Measurements from ENCODE around the gene DIPK1B. TPM values are rescaled to one million over a fixed set of nuclear protein-coding genes. Genes with fewer than 3 reads are reported as not detected.
A peak's percentile ranks its signal among the peaks of the same experiment; 100 is the strongest.
"Not testable (repeated sequence)": the region's sequence is repeated elsewhere in the genome, so short reads cannot be mapped to it uniquely, and the experiment has no call there.

Gene DIPK1B
- total RNA-seq, 1 donor from 2014 or later, result 11.6 TPM

DNA sequence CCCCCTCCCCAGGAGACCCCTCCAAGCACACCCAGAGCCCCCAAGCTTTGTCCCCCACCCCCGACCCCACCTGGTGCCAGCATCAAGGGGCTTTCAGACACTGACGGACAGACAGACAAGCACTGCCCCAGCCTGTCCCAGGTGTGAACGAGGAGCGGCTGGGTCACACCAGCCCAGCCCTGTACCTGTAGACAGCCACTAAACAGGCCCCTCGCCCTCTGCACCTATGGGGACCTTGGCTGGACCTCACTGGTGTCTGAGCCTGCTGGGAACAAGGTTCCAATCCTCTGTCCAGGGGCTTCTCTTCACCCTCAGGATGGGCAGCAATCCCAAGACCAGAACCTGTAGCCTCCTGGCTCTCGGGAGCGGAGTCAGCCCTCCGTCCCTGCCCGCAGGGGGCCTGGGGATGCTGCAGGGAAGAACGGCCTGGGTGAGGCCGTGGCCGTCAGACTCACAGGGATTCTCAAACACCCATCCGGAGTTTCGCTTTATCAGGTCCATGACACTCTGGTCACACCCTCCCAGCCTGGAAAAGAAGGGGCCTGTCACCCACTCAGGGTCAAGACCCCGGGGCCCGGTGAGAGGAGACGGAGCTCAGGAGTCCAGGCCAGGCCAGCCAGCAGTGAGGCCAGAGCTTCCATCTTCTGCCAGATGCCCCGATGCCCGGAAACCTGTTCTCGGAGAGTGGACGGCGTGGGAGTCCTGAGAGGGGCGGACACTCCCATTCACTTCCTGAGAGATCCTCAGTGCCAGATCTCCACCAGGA lies 33.2 kb downstream of the DIPK1B start:
- ATAC-seq (no peak), DNase-seq (ENCODE audit: low spot score) (no peak)
- intact Hi-C loops (cut with DNase I), result no loop called here

DNA sequence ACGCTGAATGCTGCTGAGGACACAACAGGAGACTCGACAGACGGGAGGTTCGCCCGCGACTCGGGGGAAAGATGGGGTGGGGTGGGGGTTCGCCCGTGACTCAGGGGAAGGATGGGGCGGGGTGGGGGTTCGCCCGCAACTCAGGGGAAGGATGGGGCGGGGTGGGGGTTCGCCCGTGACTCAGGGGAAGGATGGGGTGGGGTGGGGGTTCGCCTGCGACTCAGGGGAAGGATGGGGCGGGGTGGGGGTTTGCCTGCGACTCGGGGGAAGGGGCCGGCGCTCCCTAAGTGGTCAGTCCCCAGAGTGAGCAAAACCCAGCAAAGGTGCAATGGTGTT lies 33.8 kb downstream of the DIPK1B start:
- ATAC-seq (no peak), DNase-seq (ENCODE audit: low spot score) (no peak)
- intact Hi-C loops (cut with DNase I), result no loop called here

DNA sequence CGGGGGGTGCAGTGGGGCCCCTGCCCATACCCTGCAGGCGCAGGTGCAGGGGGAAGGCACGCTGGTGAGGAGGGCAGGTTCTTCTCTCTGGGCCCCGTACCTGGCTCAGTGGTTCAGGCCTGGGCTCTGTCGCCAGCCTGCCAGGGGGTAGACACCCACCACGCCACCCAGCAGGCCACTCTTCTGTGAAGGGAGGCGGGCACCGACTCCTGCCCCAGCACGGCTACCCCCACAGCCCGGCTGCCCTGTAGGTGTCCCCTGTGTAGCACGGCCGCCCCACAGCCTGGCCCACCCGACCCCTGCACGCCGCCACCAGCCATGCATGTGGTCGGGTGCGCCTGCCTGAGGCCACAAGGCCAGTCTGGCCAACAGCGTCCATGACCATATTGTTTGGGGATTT lies 34.2 kb downstream of the DIPK1B start:
- intact Hi-C loops (cut with DNase I), result no loop called here
- ATAC-seq (no peak), DNase-seq (ENCODE audit: low spot score) (no peak)

DNA sequence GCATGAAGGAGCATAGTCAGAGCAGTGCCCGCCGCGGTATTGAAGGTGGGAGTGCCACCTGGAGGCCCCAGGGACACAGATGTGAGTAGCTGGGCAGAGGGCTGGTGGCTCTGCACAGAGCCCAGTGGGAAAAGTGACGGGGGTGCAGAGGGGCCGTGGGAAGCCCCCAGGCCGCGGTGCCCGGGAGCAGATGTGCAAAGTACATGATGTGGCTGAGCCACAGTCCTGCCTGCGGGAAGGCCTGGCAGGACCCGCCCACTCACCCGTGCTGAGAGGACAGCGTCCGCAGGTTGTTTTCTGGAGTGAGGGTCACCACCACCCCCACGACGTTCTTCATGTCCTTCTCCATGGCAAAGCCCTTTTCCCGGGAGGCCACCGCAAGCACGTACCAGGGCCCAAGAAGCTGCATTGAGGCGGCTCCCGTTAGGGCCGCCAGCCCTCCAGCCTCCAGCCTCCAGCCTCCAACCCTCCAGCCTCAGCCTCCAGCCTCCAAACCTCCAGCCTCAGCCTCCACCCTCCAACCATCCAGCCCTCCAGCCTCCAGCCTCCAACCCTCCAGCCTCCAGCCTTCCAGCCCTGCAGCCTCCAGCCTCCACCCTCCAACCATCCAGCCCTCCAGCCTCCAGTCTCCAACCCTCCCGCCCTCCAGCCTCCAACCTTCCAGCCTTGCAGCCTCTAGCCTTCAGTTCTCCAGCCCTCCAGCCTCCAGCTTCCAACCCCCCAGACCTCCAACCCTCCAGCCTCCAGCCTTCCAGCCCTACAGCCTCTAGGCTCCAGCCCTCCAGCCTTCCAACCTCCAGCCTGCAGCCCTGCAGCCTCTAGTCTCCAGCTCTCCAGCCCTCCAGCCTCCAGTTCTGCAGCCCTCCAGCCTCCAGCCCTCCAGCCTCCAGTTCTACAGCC lies 35.0 kb downstream of the DIPK1B start:
- intact Hi-C loops (cut with DNase I), result no loop called here
- ATAC-seq, result no peak
- DNase-seq (ENCODE audit: low spot score), result no peak

DNA sequence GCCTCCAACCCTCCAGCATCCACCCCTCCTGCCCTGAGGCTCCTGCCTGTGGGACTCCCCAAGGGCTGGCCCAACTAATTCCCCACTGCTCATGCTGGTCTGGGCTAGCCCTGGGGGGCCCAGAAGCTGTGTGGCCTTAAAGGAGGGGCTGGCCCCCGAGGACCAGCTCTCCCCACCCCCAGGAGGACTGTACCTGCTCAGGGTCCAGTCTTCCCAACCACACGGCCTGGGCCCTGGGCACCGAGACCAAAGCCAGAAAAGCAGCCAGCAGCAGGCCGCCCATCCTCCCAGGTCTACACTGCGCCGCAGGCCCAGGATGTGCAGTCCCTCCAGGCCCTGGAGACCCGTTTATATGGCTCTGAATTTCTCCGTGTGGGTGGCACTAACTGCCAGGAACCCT lies 35.8 kb downstream of the DIPK1B start, which contains the start of gene LCN6:
TSS of gene LCN6 (minus strand) at position 325 of the 400 bp plus-strand sequence. CDS start at position 283, 42 bp downstream.
- ATAC-seq, result peak; percentile 16
- no peak for DNase-seq (ENCODE audit: low spot score)
- intact Hi-C loops (cut with DNase I), result no loop called here

DNA sequence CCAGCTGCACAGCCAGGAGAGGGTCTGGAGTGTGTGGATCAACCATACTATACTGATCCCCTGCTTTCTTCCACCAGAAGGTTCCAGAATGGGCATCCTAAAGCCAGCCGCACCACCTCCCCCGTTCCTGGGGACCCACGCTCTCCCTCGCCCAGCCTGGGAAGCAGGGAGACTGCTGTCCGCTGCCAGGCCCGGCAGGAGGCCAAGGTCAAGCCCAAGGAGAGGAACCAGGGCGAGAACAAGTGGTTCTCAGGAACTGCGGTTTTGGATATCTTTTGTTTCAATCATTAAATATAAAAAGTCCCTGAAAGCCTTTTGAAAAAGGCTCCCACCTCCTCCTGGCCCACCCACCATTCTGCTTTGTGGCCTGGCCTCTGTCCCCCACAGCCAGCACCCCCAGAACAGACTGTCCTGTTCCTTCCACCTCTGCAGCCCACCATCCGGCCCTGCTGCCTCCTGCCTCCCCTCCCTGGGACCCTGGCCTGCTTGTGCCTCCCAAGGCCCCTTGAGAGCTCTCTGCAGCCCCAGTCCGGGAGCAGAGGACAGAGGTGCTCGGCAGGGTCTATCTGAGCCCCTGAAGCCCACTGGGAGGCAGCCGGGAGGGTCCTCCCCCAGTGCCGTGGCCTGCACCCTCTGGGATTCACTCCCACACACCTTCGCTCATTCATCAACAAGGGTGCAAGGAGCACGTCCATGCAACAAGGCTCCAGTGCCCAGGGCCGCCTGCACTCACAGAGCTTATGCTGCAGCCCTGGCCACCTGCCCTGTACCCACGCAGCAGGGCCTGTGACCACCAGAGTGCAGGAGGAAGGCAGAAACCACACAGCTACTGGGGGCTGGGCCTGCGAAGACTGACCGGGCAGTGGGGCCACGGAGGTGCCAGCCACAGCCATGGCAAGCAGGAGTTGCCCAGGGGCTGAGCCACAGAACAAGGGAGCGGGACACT lies 36.6 kb downstream of the DIPK1B start:
- intact Hi-C loops (cut with DNase I), result no loop called here
- ATAC-seq (peak; percentile 44), DNase-seq (ENCODE audit: low spot score) (no peak)

DNA sequence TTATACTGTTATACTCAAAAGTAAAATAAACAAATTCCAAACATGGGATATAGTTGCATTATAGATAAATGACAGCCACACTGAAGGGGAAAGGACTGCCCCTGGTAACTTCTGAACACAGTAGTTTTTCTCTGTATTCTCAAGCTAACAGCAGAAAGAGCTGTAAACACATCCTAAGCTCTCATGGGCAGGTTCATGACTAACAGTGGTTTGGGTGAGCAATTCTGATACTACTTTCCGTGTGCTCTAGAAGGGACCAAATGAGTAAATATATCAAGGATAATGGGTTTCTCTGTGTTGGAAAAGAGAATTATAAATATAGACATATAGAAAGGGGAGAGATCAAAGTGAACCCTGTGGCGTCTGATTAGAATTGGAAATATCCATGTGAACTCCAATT lies 38.2 kb downstream of the DIPK1B start:
- ATAC-seq, result no peak
- intact Hi-C loops (cut with DNase I), result no loop called here
- no peak for DNase-seq (ENCODE audit: low spot score)

DNA sequence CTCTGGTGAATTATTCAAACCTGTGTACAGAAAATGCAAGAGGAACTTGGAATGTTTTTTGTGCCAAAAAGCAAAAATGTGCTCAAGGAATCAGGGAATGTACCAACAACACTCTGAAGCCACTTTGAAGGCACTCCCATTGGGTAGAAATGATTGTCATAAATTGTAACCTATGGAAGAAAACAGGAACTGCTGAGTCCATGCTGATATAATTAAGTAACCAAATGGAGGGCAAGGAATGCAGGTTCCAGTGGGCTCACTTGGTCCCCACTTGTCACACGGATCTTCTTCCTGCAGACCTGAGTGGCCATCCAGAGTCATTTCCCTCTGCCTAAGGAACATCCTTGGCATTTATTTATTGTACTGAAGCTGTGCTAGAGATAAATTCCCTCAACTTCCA lies 38.9 kb downstream of the DIPK1B start:
- DNase-seq (ENCODE audit: low spot score) (no peak), ATAC-seq (no peak)
- intact Hi-C loops (cut with DNase I), result no loop called here

DNA sequence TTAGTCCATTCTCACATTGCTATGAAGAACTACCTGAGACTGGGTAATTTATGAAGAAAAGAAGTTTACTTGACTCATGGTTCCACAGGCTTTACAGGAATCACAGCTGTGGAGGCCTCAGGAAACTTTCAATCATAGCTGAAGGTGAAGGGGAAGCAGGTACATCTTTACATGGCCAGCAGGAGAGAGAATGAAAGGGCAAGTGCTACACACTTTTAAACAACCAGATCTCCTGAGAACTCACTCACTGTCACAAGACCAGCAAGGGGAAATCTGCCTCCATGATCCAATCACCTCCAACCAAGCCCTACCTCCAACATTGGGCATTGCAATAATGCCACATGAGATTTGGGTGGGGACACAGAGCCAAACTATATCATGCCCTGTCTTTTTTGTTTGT lies 39.4 kb downstream of the DIPK1B start:
- DNase-seq (ENCODE audit: low spot score) (no peak), ATAC-seq (no peak)
- intact Hi-C loops (cut with DNase I), result no loop called here

DNA sequence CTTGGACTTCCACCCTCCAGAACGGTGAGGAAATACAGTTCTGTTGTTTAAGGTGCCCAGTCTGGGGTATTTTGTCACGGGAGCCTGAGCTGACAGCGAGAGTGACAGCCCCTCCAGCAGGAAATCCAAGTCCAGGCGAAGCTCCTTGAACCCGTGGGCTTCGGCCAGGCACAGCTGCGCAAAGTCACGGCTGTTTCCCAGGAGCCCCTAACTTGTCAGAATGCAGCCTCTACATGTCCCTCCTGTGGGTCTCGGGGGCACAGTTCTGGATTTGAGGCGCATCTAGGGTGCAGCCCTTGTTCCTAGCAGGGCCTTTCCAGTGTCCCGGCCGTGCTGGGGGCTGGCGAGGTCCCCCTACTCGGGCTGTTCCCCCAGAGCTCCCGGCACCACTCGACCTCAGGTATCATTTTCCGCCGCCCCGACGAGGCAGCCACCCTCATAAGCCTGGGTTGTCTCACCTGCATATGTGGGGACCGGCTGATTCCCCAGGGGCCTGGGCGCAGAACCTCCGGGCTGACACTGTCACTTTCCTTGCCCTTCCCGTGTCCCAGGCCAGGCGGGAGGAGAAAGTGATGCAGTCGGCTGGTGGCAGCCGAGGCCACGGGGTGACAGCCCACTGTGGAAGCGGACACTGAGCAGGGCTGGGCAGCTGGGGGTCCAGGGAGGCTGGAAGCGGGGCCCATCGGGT lies 41.1 kb downstream of the DIPK1B start:
- ATAC-seq (no peak), DNase-seq (ENCODE audit: low spot score) (no peak)
- intact Hi-C loops (cut with DNase I), result no loop called here

DNA sequence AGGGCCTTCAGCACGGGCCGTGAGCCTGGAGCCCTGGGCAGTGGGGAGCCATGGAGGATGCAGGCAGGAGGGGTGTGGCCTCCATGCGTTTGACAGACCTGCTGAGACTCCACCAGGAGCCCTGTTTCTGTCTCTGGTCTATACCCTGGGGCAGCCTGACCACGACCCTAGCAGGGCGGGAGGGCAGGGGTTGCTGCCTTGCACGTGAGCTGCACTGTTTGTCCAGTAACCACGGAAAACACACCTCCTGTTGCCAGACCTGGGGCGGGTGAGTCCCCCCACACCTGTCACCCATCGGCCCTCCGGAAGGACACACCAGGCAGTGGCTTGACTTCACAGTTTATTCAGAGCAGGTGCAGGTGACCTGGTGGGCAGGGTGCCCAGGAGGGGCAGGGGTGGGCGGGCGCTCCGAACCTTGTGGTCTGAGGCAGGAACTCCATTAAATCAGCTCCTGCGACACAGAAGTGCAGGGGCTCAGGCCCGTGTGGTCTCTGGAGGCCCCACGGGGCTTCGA lies 41.7 kb downstream of the DIPK1B start:
- intact Hi-C loops (cut with DNase I), result no loop called here
- ATAC-seq (no peak), DNase-seq (ENCODE audit: low spot score) (no peak)

DNA sequence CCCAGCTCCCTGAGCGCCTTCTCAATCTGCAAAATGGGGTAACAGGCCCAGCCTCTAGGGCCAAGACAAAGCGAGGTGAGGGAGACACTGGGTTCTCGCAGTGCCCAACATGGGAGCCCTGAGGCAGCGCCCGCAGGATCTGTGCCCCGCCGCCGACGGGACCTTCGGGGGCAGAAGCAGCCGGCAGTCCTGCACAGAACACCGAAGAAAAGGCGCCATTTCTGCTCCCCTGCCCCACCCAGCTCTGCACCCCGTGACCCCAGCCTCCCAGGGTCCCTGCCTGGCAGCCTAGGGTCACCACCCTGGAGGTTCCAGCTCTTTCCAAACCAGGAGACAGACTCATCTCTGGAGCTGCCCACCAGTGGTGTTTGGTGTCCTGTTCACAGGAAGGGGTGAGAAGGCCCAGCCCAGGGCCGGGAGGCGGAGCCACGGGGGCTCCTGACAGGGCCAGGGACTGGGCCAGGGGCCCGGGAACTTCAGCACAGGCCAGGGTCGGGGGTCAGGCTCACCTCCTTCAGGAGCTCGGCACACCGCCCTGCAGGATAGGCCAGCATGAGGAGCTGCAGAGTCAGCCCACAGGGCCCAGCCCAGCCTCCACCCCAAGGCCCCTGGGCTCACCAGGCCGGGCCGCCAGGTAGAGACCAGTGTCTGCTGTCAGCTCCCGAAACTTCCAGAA lies 42.4 kb downstream of the DIPK1B start:
- ATAC-seq (no peak), DNase-seq (ENCODE audit: low spot score) (no peak)
- intact Hi-C loops (cut with DNase I), result no loop called here

DNA sequence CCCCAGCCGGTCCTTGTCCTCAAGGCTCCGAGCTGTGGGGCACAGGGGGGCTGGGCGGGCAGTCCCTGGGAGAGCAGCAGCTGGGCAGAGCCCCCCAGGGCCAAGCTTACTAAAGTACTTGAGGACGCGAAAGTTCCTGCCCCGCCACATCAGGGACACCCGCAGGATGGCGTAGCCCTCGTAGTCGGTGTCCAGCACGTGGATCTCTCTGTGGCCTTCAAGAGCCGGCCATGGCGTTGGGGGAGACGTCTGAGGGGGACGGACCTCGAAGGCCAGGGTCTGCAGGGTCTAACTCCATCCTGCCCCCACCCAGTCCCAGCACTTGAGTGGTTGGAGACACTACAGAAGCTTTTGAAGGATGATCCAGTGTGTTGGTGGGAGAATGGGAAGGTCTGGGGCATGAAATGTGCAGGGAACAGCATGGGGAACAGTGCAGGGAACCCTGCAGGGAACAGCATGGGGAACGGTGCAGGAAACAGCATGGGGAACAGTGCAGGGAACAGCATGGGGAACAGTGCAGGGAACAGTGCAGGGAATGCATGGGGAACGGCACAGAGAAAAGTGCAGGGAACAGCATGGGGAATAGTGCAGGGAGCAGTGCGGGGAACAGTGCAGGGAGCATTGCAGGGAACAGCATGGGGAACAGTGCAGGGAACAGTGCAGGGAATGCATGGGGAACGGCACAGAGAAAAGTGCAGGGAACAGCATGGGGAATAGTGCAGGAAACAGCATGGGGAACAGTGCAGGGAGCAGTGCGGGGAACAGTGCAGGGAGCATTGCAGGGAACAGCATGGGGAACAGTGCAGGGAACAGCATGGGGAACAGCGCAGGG lies 43.1 kb downstream of the DIPK1B start:
- ATAC-seq; intact Hi-C loops (cut with DNase I); DNase-seq (ENCODE audit: low spot score): not testable (repeated sequence)

DNA sequence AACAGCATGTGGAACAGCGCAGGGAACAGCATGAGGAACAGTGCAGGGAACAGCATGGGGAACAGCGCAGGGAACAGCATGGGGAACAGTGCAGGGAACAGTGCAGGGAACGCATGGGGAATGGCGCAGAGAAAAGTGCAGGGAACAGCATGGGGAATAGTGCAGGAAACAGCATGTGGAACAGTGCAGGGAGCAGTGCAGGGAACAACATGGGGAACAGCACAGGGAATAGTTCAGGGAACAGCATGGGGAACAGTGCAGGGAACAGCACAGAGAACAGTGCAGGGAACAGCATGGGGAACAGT lies 43.7 kb downstream of the DIPK1B start:
- ATAC-seq (no peak), DNase-seq (ENCODE audit: low spot score) (no peak)
- intact Hi-C loops (cut with DNase I), result no loop called here

DNA sequence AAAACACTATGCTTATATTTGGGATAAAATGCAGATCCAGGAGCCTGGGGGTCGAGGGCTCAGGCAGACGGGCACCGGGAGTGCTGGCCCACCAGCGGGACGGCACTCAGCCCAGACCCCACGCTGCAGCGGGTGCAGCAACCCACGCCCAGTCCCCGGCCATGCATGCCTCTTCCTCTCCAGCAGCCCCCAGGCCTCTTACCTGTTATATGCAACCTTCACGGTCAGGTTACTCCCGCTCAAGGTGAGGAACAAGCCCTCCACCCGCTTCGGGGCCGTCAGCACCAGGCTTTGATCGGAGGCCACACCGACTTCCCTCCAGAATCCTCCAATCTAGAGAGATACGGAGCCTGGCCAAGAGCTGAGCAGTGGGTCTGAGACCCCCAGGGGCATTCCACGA lies 44.5 kb downstream of the DIPK1B start:
- intact Hi-C loops (cut with DNase I), result no loop called here
- DNase-seq (ENCODE audit: low spot score) (no peak), ATAC-seq (no peak)

DNA sequence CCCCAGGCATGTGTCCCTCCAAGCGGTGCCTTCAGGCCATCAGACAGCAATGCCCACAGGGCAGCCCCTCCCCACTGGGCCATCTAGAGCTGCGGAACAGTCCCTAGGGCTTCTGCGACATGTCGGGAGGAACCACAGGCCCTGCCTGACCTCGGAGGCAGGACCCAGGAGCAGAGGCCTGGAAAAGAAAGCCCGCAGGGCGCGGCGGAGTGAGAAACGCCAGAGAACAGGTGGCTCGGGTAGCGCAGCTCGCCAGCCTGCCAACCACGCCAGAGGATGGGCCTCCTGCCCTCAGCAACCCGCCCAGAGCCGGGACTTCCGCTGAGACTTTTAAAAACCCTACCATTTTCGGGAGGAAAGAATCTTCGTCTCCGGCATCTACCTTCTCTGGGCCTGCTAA lies 45.0 kb downstream of the DIPK1B start:
- DNase-seq (ENCODE audit: low spot score) (no peak), ATAC-seq (no peak)
- intact Hi-C loops (cut with DNase I), result no loop called here

DNA sequence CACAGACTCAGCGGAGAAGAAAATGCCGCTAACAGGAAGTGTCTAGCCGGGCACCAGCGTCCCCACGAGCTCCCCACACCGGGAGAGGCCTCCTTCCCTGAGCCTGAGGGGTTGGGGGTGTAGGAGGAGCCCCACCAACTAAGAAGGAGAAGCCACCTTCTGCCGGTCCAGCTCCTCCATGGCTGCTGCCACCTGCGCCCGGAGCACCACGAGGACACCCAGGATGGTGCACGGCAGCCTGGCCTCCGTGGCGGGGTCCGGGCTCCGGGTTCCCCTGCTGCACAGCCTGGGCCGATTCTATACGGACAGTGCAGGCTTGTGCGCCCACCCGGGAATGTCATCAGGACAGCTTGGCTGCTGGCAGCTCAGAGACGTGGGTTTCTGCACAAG lies 45.4 kb downstream of the DIPK1B start:
- DNase-seq (ENCODE audit: low spot score), result no peak
- intact Hi-C loops (cut with DNase I), result no loop called here

More for the DNA sequence above, 45.4 kb downstream of the DIPK1B start:
- no peak for ATAC-seq
